RWPE2 (cell line): Measurements from ENCODE around the gene IRF1.

Experiments
- ATAC-seq: fragments of 200-7000 bp; cut with Tn5 transposase; 3 replicates; pipeline ENCODE4 v1.9.1; 2021; ENCODE audit warnings: low read depth
- DNase-seq: peaks from one replicate; pipeline ENCODE4 v3.0.0-alpha.2; 2020; ENCODE audit warnings: low spot score
- H3K27ac ChIP-seq: fragments of 450-650 bp; 2 replicates; pipeline ENCODE4 v1.5.1; 2017; ENCODE audit warnings: mild to moderate bottlenecking; ENCODE audit not compliant: poor library complexity, severe bottlenecking
- H3K27me3 ChIP-seq: fragments of 250-450 bp; sonication (Bioruptor Pico); 2 replicates; pipeline ENCODE4 v1.5.1; 2021; ENCODE audit warnings: mild to moderate bottlenecking, moderate library complexity; ENCODE audit not compliant: insufficient read depth, poor library complexity, severe bottlenecking
- H3K36me3 ChIP-seq: fragments of 250-450 bp; sonication (Bioruptor Pico); 2 replicates; pipeline ENCODE4 v1.5.1; 2020; ENCODE audit warnings: low read depth, mild to moderate bottlenecking, moderate library complexity
- H3K4me1 ChIP-seq: fragments of 250-450 bp; sonication (Bioruptor Pico); 2 replicates; pipeline ENCODE4 v1.5.1; 2021; ENCODE audit warnings: mild to moderate bottlenecking, moderate library complexity; ENCODE audit not compliant: insufficient read depth, poor library complexity, severe bottlenecking
- H3K4me3 ChIP-seq: fragments of 250-450 bp; sonication (Bioruptor Pico); 2 replicates; pipeline ENCODE4 v1.5.1; 2021; ENCODE audit warnings: mild to moderate bottlenecking, moderate library complexity; ENCODE audit not compliant: severe bottlenecking
- H3K9me3 ChIP-seq: fragments of 250-450 bp; sonication (Bioruptor Pico); 2 replicates; pipeline ENCODE4 v1.5.1; 2021; ENCODE audit warnings: mild to moderate bottlenecking, moderate library complexity; ENCODE audit not compliant: severe bottlenecking
- TF ChIP-seq, protein P1 (sequence below): fragments of 450-650 bp; IDR thresholded peaks from one replicate; pipeline ENCODE4 v1.5.1; 2017; ENCODE audit warnings: mild to moderate bottlenecking, moderate library complexity; ENCODE audit not compliant: poor library complexity, severe bottlenecking

The IRF1 gene

DNA sequence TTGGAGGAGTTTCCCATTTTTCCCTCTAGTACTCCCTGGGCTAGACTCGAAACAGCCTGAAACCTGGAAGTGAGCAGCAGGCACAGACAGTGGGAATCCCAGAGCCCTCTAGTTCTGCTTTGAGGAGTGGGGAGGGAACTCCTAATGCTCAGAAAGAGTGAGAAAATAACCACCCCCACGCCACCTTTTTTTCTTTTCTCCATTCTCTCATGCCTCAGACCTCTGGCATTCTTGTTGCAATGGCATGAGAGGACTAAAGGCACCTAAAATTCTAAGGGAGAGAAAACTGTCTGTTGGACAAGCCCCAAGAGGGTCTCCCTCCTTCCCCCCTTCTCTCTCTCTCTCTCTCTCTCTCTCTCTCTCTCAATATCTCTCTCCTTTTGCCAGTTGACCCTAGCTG lies 15.1 kb upstream of the IRF1 start:
- DNase-seq (no peak), ATAC-seq (no peak)
- Histone ChIP-seq H3K4me3 (no peak overlapping the region), H3K9me3 (peaks cover 3% of the 10 kb centered on the region), H3K36me3 (no peaks in the 10 kb centered on the region), H3K27ac (no peak overlapping the region), H3K4me1 (peaks cover 3% of the 10 kb centered on the region), H3K27me3 (no peaks in the 10 kb centered on the region)
- TF ChIP-seq, protein P1, sequence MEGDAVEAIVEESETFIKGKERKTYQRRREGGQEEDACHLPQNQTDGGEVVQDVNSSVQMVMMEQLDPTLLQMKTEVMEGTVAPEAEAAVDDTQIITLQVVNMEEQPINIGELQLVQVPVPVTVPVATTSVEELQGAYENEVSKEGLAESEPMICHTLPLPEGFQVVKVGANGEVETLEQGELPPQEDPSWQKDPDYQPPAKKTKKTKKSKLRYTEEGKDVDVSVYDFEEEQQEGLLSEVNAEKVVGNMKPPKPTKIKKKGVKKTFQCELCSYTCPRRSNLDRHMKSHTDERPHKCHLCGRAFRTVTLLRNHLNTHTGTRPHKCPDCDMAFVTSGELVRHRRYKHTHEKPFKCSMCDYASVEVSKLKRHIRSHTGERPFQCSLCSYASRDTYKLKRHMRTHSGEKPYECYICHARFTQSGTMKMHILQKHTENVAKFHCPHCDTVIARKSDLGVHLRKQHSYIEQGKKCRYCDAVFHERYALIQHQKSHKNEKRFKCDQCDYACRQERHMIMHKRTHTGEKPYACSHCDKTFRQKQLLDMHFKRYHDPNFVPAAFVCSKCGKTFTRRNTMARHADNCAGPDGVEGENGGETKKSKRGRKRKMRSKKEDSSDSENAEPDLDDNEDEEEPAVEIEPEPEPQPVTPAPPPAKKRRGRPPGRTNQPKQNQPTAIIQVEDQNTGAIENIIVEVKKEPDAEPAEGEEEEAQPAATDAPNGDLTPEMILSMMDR: no peak

DNA sequence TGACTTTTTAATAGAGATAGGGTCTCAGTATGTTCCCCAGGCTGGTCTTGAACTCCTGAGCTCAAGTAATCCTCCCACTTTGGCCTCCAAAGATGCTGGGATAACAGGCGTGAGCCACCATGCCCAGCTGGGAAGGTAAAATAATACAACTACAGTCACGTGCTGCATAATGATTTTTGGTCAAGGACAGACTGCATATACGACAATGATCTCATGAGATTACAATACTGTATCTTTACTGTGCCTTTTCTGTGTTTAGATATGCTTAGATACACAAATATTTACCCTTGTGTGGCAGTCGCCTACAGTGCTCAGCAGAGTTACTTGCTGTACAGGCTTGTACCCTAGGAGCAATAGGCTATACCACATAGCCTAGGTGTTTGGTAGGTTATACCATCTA lies 14.2 kb upstream of the IRF1 start:
- no peaks in the 10 kb centered on the region for H3K36me3 ChIP-seq
- DNase-seq (no peak), ATAC-seq (no peak)
- peaks cover 3% of the 10 kb centered on the region for H3K9me3 ChIP-seq
- TF ChIP-seq, protein P1: no peak
- H3K27me3 ChIP-seq: no peaks in the 10 kb centered on the region
- no peak overlapping the region for H3K4me3 ChIP-seq
- no peak overlapping the region for H3K27ac ChIP-seq
- H3K4me1 ChIP-seq: peaks cover 3% of the 10 kb centered on the region

DNA sequence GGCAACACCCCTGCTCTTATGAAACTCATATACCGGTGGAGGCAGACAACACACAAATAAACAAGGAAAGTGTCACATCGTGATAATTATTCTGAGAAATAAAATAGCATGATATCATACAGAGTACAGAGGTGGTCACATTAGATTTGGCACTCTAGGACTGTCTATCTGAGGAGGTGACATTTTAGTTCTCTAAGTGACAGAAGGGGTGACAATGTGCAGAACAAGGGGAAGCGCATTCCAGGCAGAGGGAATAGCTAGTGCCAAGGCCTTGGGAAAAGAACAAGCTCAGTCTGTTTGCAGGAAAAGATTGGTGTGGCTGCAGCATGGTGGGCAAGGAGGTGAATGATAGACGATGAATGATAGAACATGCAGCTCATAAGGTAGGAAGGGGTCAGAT lies 12.7 kb upstream of the IRF1 start:
- TF ChIP-seq, protein P1: no peak
- Histone ChIP-seq H3K4me3 (no peak overlapping the region), H3K36me3 (no peaks in the 10 kb centered on the region), H3K9me3 (no peaks in the 10 kb centered on the region), H3K4me1 (peaks cover 7% of the 10 kb centered on the region), H3K27me3 (no peaks in the 10 kb centered on the region), H3K27ac (no peak overlapping the region)
- ATAC-seq (no peak), DNase-seq (no peak)

DNA sequence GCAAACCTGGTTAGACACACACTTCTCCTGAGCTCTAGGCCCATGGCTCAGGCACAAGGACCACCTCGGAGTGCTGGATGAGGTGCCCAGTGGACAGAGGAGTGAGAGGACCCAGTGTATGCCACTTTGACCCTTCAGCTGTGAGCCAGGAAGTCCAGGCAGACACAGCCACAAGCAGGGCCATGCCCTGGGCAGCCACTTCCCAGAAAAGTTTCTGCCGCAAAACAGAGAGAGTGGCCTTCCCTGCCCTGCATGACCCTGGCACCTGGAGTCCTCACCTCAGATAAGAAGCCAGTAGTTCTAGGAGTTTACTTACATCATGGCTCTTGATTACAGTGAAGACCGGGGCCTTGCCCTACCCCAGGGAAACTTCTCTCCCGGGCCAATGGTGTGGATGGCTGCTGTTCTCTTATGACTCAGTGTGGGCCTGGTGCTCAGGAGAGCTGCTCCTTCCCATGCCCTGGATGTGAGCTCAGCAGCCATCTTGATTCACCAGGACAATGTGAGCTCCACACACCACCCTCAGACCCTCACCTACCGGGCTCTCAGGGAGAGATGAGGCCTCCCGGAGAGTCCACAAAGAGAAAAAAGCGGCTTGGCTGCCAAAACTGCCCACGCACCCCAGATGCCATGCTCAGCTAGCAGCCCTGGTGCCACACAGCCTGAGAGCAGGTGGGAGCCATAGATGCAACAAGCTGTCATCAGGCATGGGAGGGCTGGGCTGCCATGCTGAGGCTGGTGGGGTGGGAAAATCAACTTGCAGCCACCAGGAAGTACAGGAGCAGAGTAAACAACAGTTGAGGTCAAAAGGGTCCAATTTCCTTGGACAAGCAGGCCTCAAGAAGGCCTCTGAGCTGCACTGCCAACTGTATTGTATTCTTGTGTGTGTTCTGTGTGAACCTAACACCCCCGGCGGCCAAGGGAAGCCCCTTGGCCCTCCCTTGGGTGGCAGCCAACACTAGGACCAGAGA lies 11.7 kb upstream of the IRF1 start:
- no peak for ATAC-seq
- DNase-seq: no peak
- H3K9me3 ChIP-seq: no peaks in the 10 kb centered on the region
- H3K36me3 ChIP-seq: no peaks in the 10 kb centered on the region
- TF ChIP-seq, protein P1: no peak
- H3K4me1 ChIP-seq: peaks cover 17% of the 10 kb centered on the region
- H3K27ac ChIP-seq: no peak overlapping the region
- no peaks in the 10 kb centered on the region for H3K27me3 ChIP-seq
- no peak overlapping the region for H3K4me3 ChIP-seq

DNA sequence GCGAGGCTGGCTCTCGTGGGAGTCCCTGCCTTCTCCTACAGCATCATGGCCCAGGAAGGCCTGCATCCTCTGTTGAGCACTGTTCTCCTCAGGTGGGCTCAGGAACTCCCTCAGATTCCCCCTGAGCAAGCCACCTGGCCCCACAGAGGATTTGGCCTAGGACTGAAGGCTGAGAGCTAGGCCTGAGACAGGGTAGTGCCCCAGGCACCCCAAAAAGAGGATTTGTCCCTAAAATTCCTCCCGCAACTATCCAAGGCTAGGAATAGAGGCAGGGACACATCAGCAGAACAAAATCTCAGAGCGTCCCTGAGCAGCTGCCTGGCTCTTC lies 11.0 kb upstream of the IRF1 start:
- Histone ChIP-seq H3K9me3 (no peaks in the 10 kb centered on the region), H3K27me3 (no peaks in the 10 kb centered on the region), H3K27ac (no peak overlapping the region), H3K36me3 (no peaks in the 10 kb centered on the region), H3K4me1 (peaks cover 20% of the 10 kb centered on the region), H3K4me3 (no peak overlapping the region)
- TF ChIP-seq, protein P1: no peak
- ATAC-seq (no peak), DNase-seq (no peak)
